ENCODE measurements around the gene IPO5.

Gene IPO5

DNA sequence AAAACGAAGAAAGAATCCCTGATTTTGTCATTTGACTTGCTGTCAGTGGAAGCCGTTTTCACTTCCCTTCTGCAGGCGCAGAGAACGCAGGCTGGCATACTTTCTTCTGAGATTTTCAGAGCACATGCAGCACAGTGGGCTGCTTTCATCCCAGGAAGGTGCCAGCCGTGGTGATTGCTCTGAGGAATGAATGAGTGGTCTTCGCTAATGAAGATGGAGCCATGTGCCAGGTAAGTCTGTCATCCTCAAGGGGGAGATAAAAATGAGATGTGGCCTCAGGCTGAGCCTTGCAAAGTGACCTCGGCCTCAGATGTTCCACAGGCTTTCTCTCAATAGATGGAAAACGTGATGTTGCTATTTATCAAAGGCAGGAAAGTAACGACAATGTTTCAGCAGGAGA lies 94.8 kb downstream of the IPO5 start:
- Mint-ChIP-seq H3K4me1 (ENCODE audit: low read depth) (no peaks in the 10 kb centered on the region), H3K4me3 (no peak overlapping the region), H3K36me3 (no peaks in the 10 kb centered on the region), H3K27ac (no peak overlapping the region), H3K9me3 (ENCODE audit: low read depth) (no peaks in the 10 kb centered on the region), H3K27me3 (peaks cover 2% of the 10 kb centered on the region)

DNA sequence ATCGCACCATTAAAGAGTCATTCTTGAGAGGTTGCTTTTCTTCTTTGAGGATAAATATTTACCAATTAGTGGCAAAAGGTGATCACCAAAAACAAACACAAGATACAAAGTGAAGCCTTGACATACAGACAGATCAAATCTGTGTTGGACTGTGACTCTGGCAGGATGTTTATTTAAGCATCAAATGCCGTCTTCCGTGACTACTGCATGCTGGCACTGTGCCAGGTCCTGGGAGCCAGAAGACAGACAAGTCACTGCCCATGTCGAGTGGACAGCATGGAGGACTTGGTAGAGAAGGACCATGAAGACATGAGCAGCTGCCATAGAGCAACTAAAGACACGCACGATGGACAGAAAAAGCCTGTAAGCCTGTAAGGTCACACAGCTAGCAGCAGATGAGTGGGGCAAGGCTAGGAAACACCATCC lies 96.6 kb downstream of the IPO5 start:
- Mint-ChIP-seq H3K27me3 (peaks cover 8% of the 10 kb centered on the region), H3K4me1 (ENCODE audit: low read depth) (no peaks in the 10 kb centered on the region), H3K4me3 (no peak overlapping the region), H3K9me3 (ENCODE audit: low read depth) (no peaks in the 10 kb centered on the region), H3K36me3 (no peaks in the 10 kb centered on the region), H3K27ac (no peak overlapping the region)

DNA sequence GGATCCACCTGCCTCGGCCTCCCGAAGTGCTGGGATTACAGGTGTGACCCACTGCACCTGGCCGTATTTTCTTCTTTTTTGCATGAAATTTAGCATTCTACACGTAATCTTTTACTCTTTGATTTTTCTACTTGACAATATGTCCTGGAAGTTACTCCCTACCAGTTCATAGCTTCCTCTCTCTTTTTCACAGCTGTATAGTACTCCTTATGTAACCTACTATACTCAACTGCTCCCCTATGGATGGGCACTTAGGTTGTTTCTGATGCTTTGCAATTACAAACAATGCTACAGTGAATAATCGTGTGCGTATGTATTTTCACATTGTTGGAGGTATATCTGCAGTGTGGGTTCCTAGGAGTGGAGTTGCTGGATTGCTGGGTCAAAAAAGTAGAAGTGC lies 98.9 kb downstream of the IPO5 start:
- peaks cover 13% of the 10 kb centered on the region for H3K27me3 Mint-ChIP-seq
- no peak overlapping the region for H3K4me3 Mint-ChIP-seq
- H3K36me3 Mint-ChIP-seq: no peaks in the 10 kb centered on the region
- H3K9me3 Mint-ChIP-seq (ENCODE audit: low read depth): no peaks in the 10 kb centered on the region
- no peak overlapping the region for H3K27ac Mint-ChIP-seq
- H3K4me1 Mint-ChIP-seq (ENCODE audit: low read depth): no peaks in the 10 kb centered on the region

DNA sequence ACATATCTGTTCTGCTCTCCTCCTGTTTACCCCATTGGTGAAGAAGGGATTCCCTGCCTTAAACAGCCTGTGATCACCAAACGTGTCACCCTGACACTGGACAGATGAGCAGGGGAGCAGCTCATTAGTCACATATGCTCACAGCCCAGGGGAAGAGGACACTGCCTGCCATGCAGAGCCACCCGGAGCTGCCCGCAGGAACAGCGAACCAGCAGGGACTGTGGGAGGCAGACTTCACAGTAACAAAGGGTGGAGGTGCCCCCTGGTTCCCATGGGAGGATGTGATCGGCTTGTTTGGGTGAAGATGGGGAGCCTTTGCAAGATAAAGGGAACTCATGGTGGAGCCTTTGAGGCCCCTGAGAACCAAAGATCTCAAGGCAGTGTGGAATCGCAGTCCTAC lies 100.8 kb downstream of the IPO5 start:
- no peak overlapping the region for H3K4me3 Mint-ChIP-seq
- H3K9me3 Mint-ChIP-seq (ENCODE audit: low read depth): no peaks in the 10 kb centered on the region
- H3K27ac Mint-ChIP-seq: no peak overlapping the region
- no peaks in the 10 kb centered on the region for H3K4me1 Mint-ChIP-seq (ENCODE audit: low read depth)
- peaks cover 13% of the 10 kb centered on the region for H3K27me3 Mint-ChIP-seq
- no peaks in the 10 kb centered on the region for H3K36me3 Mint-ChIP-seq

DNA sequence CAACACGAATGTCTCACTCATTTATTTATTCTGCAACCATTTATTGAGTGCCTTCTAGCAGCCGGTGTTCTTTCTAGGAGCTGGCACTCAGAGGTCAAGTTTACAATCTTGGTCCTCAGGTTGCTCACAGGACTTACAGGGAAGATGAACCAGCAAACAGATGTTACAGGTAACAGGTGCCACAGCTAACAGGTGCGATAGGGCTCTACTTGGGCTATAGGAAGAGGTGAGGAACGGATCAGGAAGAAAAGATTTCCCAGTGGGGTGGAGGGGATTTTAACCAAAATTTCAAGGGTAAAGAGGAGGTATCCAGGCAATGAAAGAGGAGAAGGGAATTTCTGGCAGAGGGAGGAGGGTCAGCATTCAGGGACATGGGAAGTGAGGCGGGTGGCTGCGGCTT lies 102.1 kb downstream of the IPO5 start:
- Mint-ChIP-seq H3K4me3 (no peak overlapping the region), H3K27me3 (peaks cover 13% of the 10 kb centered on the region), H3K36me3 (no peaks in the 10 kb centered on the region), H3K4me1 (ENCODE audit: low read depth) (no peaks in the 10 kb centered on the region), H3K27ac (no peak overlapping the region), H3K9me3 (ENCODE audit: low read depth) (no peaks in the 10 kb centered on the region)

DNA sequence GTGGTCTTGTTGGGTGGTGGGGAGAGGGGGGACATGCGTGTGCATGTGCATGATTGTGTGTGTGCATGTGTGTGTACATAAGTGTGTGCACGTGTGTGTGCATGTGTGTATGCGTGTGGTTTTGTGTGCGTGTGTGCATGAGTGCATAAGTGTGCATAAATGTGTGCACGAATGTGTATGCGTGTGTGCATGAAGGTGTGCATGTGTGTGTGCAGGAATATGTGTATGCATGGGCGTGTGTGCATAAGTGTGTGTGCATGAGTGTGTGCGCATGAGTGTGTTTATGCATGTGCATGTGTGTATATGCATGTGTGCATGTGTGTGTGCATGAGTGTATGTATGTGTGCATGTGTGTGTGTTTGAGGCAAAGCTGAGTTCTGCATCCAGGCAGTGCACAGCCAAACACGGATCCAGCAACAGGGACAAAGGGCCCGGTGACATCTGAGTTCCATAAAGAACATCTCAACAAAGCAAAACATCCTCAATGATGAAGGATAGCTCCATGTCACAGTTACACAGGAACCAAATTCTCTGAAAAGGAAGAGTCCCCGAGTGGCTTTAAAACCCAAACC lies 103.5 kb downstream of the IPO5 start:
- H3K9me3 Mint-ChIP-seq (ENCODE audit: low read depth): no peaks in the 10 kb centered on the region
- no peaks in the 10 kb centered on the region for H3K4me1 Mint-ChIP-seq (ENCODE audit: low read depth)
- no peak overlapping the region for H3K4me3 Mint-ChIP-seq
- H3K27me3 Mint-ChIP-seq: peaks cover 13% of the 10 kb centered on the region
- no peak overlapping the region for H3K27ac Mint-ChIP-seq
- H3K36me3 Mint-ChIP-seq: no peaks in the 10 kb centered on the region

DNA sequence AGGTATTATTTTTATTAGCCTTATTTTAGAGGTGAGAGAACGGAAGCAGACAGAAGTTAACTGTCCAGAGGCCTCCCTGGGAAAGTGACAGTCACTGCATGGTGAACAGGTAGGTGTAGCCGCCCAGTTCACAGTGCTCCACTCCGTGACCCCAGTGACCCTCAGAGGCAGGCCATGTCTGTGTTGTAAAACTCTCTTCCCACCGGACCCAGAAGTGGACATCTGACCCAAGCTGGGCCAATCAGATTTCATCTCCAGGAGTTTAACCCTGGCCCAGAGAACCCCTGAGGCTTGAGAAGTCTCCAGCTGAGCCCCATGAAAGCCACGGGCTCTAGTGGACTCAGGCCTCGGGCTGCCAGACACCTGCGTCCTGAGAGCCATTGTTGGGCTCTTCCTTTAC lies 105.8 kb downstream of the IPO5 start:
- H3K36me3 Mint-ChIP-seq: no peaks in the 10 kb centered on the region

DNA sequence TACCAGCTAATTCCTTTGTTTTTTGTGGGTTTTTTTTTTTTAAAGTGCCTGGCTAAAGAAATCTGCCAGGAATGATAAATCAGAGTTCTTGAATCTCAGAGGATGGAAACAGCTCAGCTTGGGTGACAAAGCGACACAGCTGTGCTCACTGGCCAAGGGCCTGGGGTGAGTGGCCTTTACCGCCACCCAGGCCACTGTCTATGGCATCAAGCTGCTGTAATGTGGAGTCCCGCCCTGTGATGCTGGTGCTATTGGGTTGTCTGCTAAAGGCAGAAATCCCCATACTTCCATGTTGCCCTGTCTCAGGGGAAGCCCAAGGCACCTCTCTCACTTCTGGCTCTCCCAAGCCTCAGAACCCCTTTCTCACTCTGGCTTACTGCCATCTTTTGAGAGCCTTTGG lies 106.8 kb downstream of the IPO5 start:
- Mint-ChIP-seq H3K36me3 (no peaks in the 10 kb centered on the region), H3K27me3 (peaks cover 5% of the 10 kb centered on the region), H3K27ac (no peak overlapping the region), H3K4me1 (ENCODE audit: low read depth) (no peaks in the 10 kb centered on the region), H3K9me3 (ENCODE audit: low read depth) (no peaks in the 10 kb centered on the region), H3K4me3 (no peak overlapping the region)

More for the DNA sequence above, 105.8 kb downstream of the IPO5 start:
- H3K4me1 Mint-ChIP-seq (ENCODE audit: low read depth): no peaks in the 10 kb centered on the region
- no peaks in the 10 kb centered on the region for H3K9me3 Mint-ChIP-seq (ENCODE audit: low read depth)
- no peak overlapping the region for H3K27ac Mint-ChIP-seq
- H3K4me3 Mint-ChIP-seq: no peak overlapping the region
- peaks cover 6% of the 10 kb centered on the region for H3K27me3 Mint-ChIP-seq

DNA sequence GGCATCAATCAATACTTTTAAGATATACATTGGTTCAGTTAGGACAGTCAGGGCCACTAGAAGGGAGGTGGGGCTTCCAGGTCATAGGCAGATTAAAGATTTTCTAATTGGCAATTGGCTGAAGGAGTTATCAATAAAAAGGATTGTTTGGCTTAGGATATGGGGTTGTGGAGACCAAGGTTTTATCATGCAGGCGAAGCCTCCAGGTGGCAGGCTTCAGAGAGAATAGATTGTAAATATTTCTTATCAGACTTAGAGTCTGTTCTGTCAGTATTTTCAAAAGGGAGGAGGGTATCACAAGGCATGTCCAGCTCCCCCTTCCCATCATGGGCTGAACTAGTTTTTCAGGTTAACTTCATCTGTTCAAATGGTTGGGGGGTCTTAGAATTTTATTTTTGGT lies 112.0 kb downstream of the IPO5 start:
- Mint-ChIP-seq H3K9me3 (ENCODE audit: low read depth) (no peaks in the 10 kb centered on the region), H3K4me3 (no peak overlapping the region), H3K4me1 (ENCODE audit: low read depth) (no peaks in the 10 kb centered on the region), H3K36me3 (no peaks in the 10 kb centered on the region), H3K27me3 (peaks cover 3% of the 10 kb centered on the region), H3K27ac (no peak overlapping the region)

DNA sequence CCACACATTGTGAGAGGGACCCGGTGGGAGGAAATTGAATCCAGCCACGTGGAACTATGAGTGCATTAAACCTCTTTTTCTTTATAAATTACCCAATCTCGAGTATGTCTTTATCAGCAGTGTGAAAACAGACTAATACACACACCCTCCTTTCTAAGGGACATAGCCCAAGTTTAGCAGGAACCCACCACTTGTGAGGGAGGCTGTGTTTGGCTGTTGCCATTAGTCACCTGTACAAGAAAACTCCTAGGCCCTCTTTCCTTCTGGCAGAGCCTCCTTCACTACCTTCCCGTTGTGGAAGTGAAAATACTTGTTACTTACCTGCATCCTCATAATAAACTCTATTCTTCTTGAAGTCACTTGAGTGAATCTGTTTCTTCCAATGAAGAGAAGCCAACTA lies 113.2 kb downstream of the IPO5 start:
- peaks cover 3% of the 10 kb centered on the region for H3K27me3 Mint-ChIP-seq
- H3K27ac Mint-ChIP-seq: no peak overlapping the region
- H3K4me3 Mint-ChIP-seq: no peak overlapping the region
- H3K4me1 Mint-ChIP-seq (ENCODE audit: low read depth): no peaks in the 10 kb centered on the region
- no peaks in the 10 kb centered on the region for H3K36me3 Mint-ChIP-seq
- no peaks in the 10 kb centered on the region for H3K9me3 Mint-ChIP-seq (ENCODE audit: low read depth)

DNA sequence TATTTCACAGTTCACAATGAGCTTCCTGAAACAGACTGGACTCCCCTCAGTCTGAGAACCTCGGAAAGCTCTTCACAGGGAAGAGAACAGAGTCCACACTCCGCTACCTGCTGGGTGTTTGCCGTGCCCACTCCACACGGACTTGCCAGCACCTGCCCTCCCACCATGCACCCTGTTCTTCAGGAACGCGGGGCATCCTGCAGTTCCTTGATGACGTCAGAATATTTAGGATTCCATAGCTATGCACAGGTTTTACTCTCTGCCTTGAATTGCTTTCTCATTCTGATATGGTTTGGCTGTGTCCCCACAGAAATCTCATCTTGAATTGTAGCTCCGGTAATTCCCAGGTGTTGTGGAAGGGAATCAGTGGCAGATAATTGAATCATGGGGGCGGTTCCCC lies 115.0 kb downstream of the IPO5 start:
- no peak overlapping the region for H3K4me3 Mint-ChIP-seq
- H3K27me3 Mint-ChIP-seq: peaks cover 3% of the 10 kb centered on the region

DNA sequence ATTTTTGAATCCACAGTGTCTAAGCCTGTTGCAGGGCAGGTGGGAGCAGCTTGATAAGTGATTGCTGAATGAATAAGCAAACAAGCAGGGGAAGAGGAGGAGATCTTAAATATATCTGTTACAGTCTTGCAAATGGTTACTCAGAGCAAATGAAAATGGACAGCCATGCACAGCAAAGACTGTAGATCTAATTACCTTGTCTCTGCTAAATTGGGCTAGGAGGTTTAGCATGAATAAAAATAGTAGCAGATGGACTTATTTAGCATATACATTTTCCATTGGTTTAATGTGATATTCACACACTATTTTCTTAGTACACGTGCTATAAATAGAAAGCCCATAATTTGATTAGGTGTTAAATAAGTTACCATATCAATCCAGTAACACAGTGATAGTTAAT lies 116.5 kb downstream of the IPO5 start:
- H3K4me3 Mint-ChIP-seq: no peak overlapping the region
- H3K27ac Mint-ChIP-seq: no peak overlapping the region
- H3K9me3 Mint-ChIP-seq (ENCODE audit: low read depth): no peaks in the 10 kb centered on the region
- no peaks in the 10 kb centered on the region for H3K36me3 Mint-ChIP-seq
- peaks cover 3% of the 10 kb centered on the region for H3K27me3 Mint-ChIP-seq
- no peaks in the 10 kb centered on the region for H3K4me1 Mint-ChIP-seq (ENCODE audit: low read depth)

More for the DNA sequence above, 115.0 kb downstream of the IPO5 start:
- no peak overlapping the region for H3K27ac Mint-ChIP-seq
- no peaks in the 10 kb centered on the region for H3K4me1 Mint-ChIP-seq (ENCODE audit: low read depth)
- no peaks in the 10 kb centered on the region for H3K36me3 Mint-ChIP-seq
- no peaks in the 10 kb centered on the region for H3K9me3 Mint-ChIP-seq (ENCODE audit: low read depth)

DNA sequence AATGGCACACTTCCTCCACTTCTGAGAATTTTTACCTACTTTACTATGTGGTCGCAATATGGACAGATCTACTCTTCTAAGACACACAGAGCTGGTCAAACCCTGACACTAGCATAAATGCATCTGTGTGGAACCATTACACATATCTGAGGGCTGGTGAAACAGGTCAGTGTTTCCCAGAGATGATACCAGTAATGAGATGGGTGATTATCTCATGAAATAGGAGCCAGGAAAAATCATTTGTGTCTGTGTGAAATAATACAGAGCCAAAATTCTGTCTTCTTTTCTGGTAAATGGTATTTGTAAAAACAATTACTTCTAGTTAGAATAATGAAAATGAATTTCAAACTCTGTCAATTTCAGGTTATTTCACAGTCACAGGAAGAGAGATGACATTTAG lies 117.8 kb downstream of the IPO5 start:
- Mint-ChIP-seq H3K4me3 (no peak overlapping the region), H3K9me3 (ENCODE audit: low read depth) (no peaks in the 10 kb centered on the region), H3K36me3 (no peaks in the 10 kb centered on the region), H3K27me3 (peaks cover 3% of the 10 kb centered on the region), H3K4me1 (ENCODE audit: low read depth) (no peaks in the 10 kb centered on the region), H3K27ac (no peak overlapping the region)

DNA sequence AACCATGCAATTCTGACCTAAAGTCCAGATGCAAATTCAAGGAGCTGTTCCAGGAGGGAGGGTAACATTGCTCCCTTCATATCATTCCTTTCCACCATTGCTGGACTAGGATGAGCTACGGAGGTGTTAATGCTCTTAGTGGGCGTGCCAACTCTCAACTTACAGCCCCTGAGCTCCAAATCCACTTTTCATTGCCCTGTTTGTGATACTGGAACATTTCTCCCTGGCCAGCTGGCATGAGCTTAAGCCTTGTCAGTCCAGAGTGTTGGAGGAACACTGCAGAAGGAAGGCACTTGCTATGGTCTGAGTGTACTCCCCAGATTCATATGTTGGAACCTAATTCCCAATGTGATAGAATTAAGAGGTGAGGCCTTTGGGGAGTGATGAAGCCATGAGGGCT lies 119.0 kb downstream of the IPO5 start:
- Mint-ChIP-seq H3K36me3 (no peaks in the 10 kb centered on the region), H3K27me3 (peaks cover 4% of the 10 kb centered on the region)

More for the DNA sequence above, 119.0 kb downstream of the IPO5 start:
- no peak overlapping the region for H3K4me3 Mint-ChIP-seq
- H3K4me1 Mint-ChIP-seq (ENCODE audit: low read depth): no peaks in the 10 kb centered on the region
- H3K27ac Mint-ChIP-seq: no peak overlapping the region
- no peaks in the 10 kb centered on the region for H3K9me3 Mint-ChIP-seq (ENCODE audit: low read depth)
